Nucleus accumbens (tissue), 56 donors: Measurements from ENCODE around the gene WDR82.

Experiments used
- DNase-seq, 56 donors: peaks; one replicate each; lab custom pipeline; 2025; lab: John Stamatoyannopoulos, UW

WDR82 gene

GRCh38 chr3:52228266-52228665 is 50.2 kb downstream of the WDR82 start:
- peak in 1 of 56 donors; percentile 33 for DNase-seq

- no peak for DNase-seq
These were observed 50.7 kb downstream of the WDR82 start for GRCh38 chr3:52227766-52228165.

GRCh38 chr3:52227117-52227516 is 51.3 kb downstream of the WDR82 start:
- no peak for DNase-seq

DNA sequence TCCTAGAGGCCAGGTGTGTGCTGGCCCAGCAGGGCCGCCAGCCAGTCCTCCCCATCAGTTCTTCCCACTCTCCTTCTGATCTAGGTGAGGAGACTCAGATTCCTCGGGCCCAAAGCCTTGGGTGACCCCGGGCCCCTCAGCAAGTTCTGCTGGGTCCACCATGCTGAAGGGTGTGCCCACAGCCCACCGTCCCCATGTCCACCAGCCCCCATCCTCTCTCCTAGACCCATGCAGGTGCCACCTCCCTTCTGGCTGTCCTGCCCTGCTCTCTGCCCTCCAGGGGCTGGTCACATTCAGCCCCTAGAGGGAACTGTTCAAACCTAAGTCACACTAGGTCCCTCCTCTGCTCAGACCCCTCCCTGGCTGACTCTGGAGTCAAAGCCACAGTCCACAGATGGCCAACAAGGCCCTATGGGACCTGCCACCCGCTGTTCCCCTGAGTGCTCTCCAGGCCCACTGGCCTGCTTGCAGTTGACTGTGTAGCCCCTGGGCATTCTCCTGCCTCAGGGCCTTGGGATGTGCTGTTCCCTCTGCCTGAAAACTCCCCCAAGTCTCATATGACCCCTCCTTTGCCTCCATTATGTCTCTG is 52.1 kb downstream of the WDR82 start:
- DNase-seq = no peak

GRCh38 chr3:52225452-52226228 is 52.8 kb downstream of the WDR82 start, which contains the start of gene TLR9:
TLR9 (minus strand) TSS chr3:52225645; CDS start chr3:52225529, 116 bp downstream.
- DNase-seq = no peak

DNA sequence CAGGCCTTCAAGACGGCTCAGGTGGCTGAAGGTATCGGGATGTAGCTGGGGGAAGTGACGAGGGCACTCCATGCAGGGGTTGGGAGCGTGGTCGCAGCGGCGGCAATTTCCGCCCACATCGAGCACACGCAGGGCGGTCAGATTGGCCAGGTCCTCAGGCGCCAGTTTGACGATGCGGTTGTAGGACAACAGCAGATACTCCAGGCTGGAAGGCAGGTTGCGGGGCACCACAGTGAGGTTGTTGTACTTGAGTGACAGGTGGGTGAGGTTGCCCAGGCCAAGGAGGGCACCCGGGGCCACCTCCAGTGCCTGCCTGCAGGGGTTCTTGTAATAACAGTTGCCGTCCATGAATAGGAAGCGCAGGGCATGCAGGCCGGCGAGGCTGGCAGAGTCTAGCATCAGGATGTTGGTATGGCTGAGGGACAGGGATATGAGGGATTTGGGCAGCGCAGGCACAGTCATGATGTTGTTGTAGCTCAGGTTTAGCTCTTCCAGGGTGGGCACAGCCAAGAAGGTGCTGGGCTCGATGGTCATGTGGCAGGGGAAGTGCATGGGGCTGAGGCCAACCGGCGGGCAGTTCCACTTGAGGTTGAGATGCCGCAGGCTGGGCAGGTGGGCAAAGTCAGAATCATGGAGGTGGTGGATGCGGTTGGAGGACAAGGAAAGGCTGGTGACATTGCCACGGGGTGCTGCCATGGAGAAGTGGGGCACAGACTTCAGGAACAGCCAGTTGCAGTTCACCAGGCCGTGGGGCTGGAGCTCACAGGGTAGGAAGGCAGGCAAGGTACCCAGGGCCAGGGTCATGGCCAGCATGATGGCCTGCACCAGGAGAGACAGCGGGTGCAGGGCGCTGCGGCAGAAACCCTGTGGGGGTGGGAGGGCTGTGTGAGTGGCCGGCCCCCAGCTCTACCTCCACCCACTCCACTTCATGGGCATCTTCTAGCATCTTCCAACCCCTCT is 54.7 kb downstream of the WDR82 start:
- no peak for DNase-seq

- DNase-seq = no peak
These were observed 55.9 kb downstream of the WDR82 start for GRCh38 chr3:52222319-52223221.

- DNase-seq = peak in 1 of 56 donors; percentile 25
These were observed 56.7 kb downstream of the WDR82 start for GRCh38 chr3:52221563-52222318.

- no peak for DNase-seq
These were observed 57.3 kb downstream of the WDR82 start for GRCh38 chr3:52221141-52221562.

- peak in 48 of 56 donors; percentile 26 to 91 (median 66) for DNase-seq
These were observed 57.9 kb downstream of the WDR82 start for GRCh38 chr3:52220380-52221026.

GRCh38 chr3:52218937-52219650 is 59.4 kb downstream of the WDR82 start:
- no peak for DNase-seq

GRCh38 chr3:52218454-52218853 is 60.0 kb downstream of the WDR82 start:
- DNase-seq = no peak

- no peak for DNase-seq
These were observed 60.4 kb downstream of the WDR82 start for GRCh38 chr3:52218026-52218425.

GRCh38 chr3:52217409-52217805 is 61.0 kb downstream of the WDR82 start:
- DNase-seq = no peak

- DNase-seq = peak in 1 of 56 donors; percentile 16
These were observed 61.7 kb downstream of the WDR82 start for GRCh38 chr3:52216585-52217408.

DNA sequence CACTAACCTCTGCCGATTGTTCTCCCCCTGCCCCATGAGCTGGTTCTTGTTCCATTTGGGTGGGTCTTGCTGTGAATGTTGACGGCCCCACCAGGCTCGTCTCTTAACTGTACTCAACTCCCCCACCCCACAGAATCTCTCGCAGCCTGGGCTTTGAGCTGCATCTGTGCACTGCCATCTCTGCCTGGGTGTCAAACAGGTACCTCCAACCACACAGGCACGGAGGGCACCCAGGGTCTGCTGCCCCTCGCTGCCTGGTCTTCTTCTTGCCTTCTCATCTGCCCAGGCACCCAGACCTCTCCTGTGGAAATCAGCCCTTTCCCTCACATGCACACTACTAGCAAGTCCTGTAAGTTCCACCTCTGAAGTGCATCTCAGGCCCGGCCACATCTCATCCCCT is 63.1 kb downstream of the WDR82 start:
- no peak for DNase-seq

DNA sequence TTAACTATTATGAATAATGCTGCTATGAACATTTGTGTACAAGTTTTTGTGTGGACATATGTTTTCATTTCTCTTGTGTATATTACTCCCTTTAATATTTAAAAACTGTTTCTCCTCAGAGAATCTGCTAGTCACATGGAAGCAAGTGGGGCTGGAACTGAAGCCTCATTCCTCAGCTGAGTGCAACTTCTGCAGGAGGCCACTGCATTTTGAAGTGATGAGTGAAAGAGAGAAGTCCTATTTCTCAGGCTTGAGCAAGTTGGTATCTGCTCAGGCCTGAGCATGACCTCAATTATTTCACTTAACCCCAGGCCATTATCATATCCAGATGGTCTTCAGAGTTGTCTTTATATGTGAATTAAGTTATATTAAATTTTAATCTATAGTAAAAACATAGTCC is 64.5 kb downstream of the WDR82 start:
- no peak for DNase-seq
